Stimulated activated CD4-positive, alpha-beta T cell treated with anti-CD3 and anti-CD28 coated beads, TNF-alpha, amount 100 ng/mL, for 1 hour (primary cell): Measurements from ENCODE around the gene PDPN.
"Not testable (repeated sequence)": the region's sequence is repeated elsewhere in the genome, so short reads cannot be mapped to it uniquely, and the experiment has no call there.

Experiments
- DNase-seq, 3 donors: peaks; one replicate each; pipeline ENCODE4 v3.0.0-alpha.2; 2020; ENCODE audit warnings: low read depth in 3 of 3, low spot score in 1 of 3

The PDPN gene, protein sequence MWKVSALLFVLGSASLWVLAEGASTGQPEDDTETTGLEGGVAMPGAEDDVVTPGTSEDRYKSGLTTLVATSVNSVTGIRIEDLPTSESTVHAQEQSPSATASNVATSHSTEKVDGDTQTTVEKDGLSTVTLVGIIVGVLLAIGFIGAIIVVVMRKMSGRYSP

DNA sequence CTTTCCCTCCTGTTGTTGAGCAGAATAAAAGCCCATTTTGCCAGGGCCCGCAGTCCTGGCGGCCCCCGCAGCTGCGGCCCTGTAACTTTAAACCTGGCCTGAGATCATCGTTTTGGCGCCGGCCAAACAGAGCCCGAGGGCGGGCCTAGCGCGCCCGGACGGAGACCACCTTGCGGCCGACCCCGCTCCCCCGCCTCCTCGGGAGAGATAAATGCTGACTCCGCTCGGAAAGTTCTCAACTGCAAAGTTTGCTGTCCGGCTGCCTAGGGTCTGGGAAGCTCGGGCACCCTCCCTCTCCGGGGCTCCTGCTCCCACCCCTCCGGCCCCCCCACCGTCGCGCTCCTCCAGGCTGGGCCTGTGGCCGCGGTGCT, at the start of gene PDPN:
PDPN (plus strand) TSS at position 238 of the 371 bp plus-strand sequence. CDS start 202 bp downstream, outside the sequence.
- no peak for DNase-seq

DNA sequence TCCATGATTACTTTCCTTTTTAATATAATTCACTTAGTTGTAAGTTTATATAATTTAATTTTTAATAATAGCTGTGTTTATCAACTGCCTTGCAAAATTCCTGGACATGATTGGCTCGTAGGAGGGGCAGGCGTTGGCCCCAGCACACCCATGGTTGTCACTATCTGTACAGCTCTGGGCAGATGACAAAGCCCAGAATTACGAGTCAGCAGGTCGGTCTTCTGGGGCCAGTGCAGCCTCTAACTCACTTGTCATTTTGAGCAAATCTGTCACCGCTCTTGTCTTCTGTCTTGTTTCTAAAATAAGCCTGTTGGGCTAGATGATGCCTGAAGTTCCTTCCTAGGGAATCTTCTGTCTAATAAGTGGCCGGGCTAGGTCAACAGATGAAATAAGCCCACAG, 48.4 kb upstream of the PDPN start:
- no peak for DNase-seq

DNA sequence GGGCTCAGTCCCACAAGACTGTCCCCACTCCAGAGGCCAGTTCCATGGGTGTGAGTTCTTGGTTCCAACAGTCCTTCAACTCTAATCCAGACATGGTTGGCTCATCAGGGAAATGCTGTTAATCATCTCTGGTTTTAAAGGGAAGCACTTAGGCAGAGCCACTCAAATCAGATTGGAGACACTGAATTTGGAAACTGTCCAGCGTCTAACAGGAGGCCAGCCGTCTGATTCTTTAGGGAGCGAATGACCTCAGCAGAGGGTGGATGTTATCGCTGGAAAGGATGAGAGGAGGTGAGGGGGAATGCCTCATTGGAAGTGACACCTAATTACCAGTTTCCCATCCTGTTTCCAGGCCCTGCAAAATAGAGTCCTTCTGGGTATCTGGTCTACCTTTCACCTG, 47.1 kb upstream of the PDPN start:
- DNase-seq = no peak

DNA sequence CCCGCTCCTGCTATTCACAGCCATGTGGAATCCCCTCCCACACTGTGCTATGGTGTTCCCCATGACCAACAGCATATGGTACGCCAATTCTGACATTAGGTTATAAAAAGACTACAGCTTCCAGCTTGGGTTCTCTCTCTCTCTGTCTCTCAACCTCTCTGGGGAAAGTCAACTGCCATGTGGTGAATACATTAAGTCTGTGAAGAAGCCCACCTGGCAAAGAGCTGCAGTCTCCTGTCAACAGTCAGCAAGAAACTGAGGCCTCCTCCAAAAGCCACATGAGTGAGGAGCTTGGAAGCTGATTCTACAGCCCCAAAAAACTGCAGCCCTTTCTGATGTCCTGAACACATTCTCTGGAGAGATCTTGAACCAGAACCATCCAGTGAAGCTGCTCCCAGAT, 44.8 kb upstream of the PDPN start:
- DNase-seq = no peak

DNA sequence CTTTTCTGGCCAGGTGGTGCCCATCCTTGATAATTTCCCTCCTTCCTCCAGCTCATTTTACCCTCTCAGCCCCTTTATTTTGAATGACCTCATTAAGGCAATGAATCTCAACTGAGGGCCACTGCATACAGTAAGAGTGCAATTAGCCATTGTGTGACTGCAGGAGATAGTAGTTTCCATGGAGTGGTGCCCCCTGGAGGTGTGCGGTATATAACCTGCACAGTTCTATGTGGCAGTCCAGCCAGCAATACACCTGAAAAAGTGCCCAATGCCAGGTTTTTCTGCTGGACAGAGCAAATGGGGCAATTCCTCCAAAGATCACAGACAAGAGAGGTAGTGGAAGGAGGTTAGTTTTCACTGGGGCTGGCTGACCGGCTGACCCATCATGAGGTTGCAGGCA, 43.9 kb upstream of the PDPN start:
- DNase-seq = no peak

DNA sequence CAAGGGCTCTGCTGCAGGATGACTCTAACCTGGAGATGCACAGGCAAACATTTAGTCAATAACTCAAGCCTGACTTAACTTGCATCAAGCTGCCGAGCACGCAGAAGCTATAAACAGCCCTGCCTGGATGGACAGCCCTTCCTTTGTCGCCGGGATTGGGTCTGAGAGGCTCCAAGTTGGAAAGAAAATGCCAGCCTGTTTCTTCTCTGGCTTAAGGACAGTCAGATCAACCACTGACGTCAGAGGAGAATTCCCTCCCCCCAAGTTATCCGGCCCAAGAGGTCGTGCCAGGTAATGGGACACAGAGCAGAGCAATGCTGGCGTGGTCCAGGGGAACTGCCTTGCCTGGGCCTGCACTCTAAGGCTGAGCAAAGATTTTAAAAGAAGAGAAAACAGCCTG, 42.8 kb upstream of the PDPN start:
- DNase-seq = no peak

DNA sequence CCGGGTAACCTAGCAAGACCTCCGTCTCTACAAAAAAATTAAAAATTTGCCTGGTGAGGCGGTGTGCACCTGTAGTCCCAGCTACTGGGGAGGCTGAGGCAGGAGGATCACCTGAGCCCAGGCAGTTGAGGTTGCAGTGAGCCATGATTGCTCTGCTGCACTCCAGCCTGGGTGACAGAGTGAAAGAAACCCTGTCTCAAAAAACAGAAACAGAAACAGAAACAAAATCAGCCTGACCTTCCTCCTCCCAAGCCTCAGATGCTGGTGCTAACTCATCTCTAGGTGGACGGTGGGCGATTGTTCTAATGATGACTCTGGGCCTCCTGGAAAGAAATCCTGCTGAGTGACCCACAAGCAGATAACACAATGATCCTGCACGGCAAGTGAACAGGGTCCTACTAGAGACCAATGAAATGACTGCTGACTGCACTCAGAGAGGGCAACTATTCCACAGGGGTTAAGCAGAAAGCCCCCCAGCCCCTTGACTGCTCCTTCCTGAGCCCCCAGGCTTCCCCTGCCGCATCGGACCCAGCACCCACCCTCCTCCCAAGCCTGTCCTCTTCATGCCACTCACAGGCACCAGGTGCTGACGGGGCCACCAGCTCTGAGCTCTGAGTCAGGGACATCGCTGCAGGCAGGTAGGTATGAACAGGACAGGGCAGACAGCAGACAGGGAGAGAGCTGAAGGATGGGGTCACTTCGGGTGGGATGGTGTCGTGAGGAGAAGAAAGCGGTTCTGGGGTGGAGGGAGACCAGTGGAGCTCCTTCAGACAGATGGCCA, 42.0 kb upstream of the PDPN start:
- no peak for DNase-seq

DNA sequence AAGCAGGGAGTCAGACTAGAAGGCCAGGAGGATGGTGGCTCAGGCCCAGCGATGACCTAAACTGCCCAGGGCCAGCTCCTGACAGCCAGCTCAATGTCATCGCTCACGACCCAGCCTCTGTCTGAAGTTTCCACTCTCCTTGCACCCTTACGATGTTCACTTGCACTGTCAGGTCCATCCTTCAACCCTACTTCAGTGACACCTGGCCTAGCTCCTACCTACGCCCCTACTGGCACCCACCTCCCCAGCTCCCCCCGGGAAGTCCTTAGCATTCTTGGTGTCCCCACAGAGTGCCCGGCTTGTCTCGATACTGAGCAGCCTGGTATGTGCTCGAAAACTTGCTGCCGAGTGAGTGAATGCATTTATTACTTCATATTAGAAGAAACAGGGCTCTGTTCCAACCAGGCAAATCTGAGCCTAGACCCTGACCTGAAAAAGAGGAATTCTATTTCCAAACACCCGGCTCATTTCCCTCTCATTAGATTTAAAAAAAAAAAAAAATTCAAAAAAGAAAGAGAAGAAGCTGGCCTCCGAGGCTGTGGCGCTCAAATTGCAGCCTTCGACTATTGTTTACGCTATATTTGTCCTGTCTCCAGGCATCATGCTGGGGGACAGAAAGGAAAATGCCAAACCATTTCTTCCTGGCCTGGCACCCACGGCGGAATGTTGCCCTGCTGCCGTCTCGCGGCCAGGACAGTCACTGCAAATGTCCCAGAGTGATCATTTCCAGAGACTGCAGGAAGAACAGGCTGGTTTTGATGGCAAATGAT, 40.0 kb upstream of the PDPN start:
- DNase-seq = no peak

DNA sequence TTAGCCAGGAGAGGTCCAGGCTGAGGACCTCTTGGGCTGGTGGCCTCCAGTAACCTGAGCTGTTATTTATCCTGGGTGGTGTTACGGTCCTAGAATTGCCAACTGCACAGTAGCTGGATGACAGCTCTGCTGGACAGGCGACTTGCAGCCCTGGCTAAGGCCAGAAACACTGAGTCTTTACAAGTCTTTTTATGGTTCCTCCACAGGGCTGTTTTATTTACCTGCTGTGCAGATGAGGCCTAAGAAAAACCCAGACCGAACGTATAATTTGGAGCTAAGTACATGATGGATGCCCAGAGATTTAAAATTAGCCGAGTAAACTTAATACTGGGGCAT, 39.4 kb upstream of the PDPN start:
- no peak for DNase-seq

DNA sequence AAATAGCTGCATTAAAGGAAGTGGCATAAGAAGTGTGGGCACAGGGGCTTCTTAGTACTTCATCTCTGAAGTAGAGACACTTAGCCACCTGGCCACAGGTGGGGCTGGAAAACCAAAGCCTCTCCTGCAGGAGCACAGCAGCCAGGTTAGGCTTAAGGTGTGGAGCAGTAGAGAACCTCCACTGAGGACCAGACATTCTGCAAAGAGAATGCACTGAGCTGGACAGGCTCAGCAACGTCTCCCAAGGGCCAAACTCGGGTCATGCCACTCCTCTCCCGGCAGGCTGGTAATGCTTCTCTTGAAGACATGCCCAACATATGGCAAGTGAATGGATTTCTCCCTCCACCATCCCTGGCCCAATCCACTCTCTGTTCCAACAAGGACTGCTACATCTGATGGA, 36.8 kb upstream of the PDPN start:
- DNase-seq = no peak

DNA sequence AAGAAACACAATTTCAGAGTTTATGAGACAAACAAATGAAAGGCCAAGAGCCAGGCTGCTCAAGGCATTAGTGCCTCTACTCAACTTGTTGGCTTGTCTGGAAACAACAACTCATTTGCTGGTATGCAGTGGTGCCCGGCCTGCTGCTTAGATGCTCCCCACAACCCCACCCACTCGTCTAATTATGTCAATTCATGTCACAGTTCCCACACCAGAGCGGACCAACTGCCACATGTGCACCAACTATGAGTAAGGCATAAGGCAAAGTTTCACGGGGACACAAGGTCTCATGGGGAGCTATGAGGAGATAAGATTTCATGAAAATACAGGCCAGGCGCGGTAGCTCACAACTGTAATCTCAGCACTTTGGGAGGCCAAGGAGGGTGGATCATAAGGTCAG, 35.4 kb upstream of the PDPN start:
- DNase-seq = no peak

DNA sequence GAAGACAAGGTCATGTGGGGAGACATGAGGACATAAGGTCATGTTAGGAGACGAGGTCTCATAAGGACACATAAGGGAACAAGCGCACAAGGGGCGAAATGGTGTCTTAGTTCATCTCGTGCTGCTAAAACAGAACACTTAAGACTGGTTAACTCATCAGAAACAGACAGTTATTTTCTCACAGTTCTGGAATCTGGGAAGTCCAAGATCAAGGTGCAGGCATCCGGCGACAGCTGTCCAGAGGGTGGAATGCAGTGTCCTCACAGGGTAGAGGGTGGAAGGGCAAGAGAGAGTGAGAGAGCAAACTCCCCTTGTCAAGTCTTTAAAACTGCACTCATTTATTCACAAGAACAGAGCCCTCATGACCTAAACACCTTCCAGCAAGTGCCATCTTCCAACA, 34.6 kb upstream of the PDPN start:
- no peak for DNase-seq

DNA sequence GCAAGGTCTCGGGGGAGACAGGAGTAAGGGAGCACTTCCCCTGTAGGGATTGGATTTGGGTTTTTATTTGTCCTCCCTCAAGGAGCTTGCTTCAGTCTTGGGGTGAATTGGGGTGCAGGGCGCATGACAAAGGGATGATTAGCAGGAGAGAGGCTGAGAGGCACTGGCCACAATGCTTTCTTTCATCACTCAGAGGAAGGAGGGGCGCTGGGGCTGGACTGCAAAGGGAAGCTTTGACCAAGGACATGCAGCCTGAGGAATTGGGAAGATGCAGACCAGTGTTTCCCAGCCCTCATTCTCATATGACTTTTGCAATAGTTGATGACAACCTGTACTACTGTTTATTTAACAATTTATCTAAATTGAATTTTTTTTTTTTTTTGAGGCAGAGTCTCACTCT, 34.1 kb upstream of the PDPN start:
- DNase-seq = no peak

DNA sequence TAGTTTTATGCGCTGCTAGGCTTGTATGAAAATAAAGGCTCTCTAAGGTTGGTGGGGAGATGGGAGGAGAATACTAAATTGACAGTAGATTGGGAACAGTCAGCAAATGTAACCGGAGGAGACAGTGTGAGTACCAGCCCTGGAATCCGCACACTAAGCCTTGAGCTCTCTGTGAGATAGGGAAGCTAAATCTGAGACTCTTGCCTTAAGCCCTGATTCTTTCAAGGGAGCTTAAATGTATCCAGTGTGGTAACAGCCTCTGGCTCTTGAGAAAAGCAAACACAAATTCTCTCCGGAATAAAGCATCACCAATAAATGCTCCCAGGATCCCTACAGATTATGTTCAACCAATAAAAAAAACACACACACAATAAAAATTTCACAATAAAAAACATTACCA, 33.0 kb upstream of the PDPN start:
- no peak for DNase-seq

DNA sequence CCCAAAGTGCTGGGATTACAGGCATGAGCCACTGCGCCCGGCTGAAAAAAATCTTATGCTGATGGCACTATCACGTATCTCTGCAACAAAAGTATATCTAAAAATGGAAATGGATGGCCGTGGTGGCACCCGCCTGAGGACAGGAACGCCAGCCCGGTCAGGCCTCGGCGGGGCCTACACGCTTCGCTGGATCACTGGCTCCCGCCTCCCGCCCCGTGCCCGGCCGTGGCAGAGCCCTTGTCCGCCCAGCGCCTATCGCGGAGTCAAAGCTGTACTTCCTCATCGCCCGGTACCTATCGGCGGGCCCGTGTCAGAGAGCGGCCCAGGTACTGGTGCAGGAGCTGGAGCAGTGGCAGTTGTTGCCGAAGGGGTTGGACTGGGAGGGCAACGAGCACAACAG, 28.8 kb upstream of the PDPN start:
- DNase-seq = no peak

DNA sequence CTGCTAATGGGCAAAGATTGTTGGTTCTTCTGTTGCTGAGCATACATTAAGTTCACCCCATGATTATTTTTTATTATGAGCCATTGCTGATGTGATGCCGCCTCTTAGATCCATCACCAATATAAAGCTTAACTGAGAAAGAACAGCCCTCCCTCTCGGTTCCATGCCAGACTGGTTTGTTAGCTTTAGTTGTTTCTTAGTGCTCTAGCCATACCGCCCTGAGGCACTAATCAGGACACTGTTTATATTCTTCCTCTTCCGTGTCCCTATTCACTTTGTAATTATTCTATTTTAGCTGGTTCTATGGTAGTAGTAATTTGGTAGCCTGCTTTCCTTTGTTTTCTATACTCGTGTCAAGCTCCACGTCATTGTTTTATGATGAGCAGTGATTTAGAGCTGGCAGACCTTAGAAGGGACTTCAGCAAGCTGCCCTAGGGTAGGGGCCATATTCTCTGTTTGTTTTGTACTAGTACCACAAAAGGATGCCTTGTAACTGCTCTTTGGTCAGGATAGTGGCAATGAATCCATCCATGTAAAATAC, 27.3 kb upstream of the PDPN start:
- no peak for DNase-seq

DNA sequence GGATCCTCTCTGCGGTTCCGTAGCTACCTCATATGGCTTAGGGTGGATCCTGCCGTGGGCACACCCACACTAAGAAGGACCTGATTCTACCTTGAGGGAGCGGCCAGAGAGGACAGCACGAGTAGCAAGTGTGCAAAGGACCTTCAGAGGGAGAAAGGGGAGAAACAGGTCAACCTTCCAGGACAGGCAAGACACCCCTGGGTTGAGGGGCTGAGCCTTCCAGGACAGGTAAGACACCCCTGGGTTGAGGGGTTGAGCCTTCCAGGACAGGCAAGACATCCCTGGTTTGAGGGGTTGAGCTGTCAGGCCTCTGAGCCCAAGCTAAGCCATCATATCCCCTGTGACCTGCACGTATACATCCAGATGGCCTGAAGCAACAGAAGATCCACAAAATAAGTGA, 23.1 kb upstream of the PDPN start:
- no peak for DNase-seq

DNA sequence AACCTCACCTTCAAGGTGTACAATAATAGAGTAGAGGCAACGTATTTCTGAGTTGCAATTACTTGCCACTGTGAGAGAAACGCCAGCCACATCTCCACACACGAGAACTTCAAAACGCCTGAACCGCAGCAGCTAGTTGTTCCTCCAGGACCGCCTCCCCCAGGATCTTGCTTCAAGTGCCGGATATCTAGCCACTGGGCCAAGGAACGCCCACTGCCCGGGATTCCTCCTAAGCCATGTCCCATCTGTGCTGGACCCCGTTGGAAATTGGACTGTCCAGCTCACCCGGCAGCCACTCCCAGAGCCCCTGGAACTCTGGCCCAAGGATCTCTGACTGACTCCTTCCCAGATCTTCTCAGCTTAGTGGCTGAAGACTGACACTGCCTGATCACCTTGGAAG, 20.7 kb upstream of the PDPN start:
- not testable (repeated sequence) for DNase-seq

DNA sequence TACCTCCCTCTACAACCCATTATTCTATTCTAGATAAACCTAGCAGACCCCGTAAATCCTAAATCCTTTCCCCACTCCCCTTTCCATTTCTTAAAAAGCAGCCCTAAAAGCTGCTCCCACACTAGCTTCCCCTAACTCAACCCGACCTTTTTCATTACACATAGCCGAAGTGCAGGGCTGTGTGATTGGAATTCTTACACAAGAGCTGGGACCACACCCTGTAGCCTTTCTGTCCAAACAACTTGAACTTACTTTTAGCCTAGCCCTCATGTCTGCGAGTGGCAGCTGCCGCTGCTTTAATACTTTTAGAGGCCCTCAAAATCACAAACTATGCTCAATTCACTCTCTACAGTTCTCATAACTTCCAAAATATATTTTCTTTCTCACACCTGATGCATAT, 19.6 kb upstream of the PDPN start:
- no peak for DNase-seq

DNA sequence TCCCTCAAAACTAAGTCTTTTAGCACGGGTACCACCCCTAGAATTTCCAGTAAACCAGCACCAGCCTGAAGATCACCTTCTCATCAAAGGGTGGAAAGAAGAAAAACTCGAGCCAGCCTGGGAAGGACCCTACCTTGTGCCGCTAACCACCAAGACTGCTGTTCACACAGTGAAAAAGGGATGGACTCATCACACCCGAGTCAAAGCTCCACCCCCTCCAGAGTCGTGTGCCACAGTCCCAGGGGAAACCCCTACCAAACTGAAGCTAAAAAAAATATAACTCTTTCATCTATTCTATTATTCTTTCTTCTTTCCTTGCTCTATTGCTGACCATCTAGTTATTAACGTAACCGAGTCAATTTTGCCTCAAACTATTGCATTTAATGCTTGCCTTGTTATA, 13.2 kb upstream of the PDPN start:
- DNase-seq = not testable (repeated sequence)

DNA sequence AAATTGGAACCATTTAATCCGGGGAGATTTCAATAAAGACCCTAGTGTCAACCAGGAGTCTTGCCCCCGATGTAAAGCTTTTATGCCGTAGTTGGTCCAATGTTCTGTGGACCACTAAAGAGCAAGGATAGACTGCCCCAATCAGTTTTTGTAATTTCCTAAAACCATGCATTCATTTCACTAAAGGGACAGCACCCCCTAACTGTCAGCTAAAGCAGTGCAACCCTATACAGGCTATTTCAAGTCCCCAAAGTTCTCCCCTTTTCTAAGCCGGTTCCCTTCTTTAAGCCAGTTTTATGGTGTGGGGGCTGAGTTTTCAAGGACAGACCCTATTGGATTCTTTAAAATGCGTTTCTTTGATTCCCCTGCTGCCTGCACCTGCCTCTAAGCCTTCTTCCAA, 12.7 kb upstream of the PDPN start:
- DNase-seq = no peak

DNA sequence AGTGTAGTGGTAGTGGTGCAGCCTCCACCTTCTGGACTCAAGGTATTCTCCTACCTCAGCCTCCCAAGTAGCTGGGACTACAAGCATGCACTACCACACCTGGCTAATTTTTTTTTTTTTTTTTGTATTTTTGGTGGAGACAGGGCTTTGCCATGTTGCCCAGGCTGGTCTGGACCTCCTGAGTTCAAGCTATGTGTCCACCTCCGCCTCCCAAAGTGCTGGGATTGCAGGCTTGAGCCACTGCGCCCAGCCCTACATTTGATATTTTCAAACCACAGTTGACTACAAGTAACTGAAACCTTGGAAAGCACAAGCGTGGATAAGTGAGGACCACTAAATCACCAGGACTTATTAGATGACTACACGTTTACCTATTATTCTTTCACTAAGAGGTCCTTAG, 10.0 kb upstream of the PDPN start:
- no peak for DNase-seq
